Left lobe of liver (tissue), 2 donors: ENCODE measurements around the gene KRTAP10-4. TPM values are rescaled to one million over a fixed set of nuclear protein-coding genes. Genes with fewer than 3 reads are reported as not detected.
"Not testable (repeated sequence)": the region's sequence is repeated elsewhere in the genome, so short reads cannot be mapped to it uniquely, and the experiment has no call there.

Experiments used
- ATAC-seq: fragments of 200-7000 bp; cut with Tn5 transposase; one replicate; pipeline ENCODE4 v1.9.1; 2020; ENCODE audit warnings: mild to moderate bottlenecking, moderate library complexity
- DNase-seq: peaks from one replicate; pipeline ENCODE4 v3.0.0-alpha.2; 2020; ENCODE audit warnings: low spot score
- total RNA-seq: library from RNA; stranded (reverse); gene quantifications from one replicate; pipeline ENCODE4 v1.2.1, GENCODE V29; 2021
- donor health status: DM: no; HTN: no; CAD: no; lungs with moderate emphysema.
- donor health status: DM: no; HTN: yes; CAD: no.

Gene KRTAP10-4
- total RNA-seq, 1 donor from 2014 or later, result not detected

GRCh38 chr21:44533891-44534627 is 39.5 kb upstream of the KRTAP10-4 start:
- DNase-seq (no peak), ATAC-seq (no peak)

DNA sequence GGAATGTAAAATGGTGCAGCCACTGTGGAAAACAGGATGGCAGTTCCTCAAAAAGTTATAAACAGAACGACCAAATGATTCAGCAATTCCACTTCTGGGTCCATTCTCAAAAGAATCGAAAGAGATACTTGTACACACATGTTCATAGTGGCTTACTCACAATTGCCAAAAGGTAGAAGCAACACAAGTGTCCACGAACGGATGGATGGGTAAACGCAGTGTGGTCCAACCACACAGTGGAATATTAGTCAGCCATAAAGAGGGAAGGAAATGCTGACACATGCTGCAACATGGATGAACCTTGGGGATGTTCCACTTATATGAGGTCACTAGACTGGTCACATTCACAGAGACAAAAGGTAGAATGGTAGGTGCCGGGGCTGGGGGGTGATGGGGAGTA is 38.8 kb upstream of the KRTAP10-4 start:
- no peak for ATAC-seq
- no peak for DNase-seq

GRCh38 chr21:44535963-44536362 is 37.6 kb upstream of the KRTAP10-4 start:
- DNase-seq (no peak), ATAC-seq (no peak)

DNA sequence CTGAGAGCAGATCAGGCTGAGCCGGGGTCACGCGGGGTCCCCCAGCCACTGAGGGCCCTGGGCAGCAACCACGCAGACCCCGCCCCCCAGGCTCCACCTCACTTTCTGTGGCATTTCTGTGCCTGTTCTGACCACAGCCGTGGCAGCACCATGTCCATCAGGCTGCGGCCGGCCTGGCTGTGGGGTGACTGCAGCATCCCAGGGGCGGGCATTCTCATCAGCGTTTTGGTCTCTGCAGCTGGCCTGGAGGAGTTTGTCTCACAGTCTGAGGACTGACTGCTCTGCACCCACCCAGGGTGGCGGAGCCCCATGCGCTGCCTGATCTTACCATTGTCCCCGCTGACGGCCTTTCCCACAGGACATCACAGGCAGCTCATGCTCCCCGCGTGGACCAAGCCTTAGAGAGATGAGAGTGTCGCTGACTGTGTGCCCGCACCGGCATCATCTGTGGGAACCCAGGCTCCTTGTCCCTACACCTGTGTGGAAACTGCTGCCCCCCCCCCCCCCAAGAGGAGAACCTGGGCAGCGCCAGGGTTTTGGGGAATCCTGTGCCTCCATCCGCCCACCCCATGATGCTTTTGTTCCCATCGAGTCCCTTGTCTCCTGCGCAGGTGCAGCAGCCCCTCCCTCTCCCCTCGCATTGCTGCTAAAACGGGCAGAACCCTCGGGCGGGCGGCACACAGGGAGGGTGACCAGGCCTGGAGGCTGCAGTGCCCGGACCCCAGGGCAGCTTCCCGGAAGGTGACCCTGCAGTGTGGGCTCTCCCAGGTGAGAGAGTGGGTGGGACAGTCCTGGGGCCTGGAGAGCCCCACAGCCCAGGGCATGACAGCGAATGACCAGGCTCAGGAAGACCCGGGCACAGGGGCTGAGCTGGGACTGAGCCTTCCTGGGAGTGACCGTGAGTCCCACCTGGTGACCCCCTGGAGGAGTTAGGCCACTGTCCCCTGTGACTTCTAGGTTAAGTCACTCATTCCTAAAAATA is 35.3 kb upstream of the KRTAP10-4 start:
- ATAC-seq (no peak), DNase-seq (no peak)

DNA sequence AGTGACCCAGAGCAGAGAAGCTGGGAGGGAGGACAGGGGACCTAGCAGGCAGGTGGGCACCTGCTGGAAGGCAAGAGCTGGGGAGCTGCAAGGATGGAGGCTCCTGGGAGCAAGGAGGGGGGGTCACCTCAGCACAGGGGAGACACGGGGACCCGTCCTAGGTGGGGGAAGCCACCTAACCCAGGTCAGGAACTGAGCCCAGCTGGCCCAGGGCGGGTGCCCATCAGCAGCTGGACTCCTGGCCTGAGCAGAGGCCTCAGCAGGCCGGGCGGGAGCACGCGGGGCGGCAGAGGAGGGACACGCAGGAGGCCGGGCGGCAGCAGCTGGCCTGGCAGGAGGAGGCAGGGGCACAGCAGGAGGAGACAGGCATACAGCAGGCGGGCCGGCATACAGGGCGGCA is 34.5 kb upstream of the KRTAP10-4 start:
- ATAC-seq (no peak), DNase-seq (no peak)

- DNase-seq (no peak), ATAC-seq (no peak)
Observed at GRCh38 chr21:44539991-44540666, 33.4 kb upstream of the KRTAP10-4 start, which contains the start of gene KRTAP10-1. KRTAP10-1 (minus strand) TSS chr21:44540195; CDS start chr21:44540150, 45 bp downstream.

DNA sequence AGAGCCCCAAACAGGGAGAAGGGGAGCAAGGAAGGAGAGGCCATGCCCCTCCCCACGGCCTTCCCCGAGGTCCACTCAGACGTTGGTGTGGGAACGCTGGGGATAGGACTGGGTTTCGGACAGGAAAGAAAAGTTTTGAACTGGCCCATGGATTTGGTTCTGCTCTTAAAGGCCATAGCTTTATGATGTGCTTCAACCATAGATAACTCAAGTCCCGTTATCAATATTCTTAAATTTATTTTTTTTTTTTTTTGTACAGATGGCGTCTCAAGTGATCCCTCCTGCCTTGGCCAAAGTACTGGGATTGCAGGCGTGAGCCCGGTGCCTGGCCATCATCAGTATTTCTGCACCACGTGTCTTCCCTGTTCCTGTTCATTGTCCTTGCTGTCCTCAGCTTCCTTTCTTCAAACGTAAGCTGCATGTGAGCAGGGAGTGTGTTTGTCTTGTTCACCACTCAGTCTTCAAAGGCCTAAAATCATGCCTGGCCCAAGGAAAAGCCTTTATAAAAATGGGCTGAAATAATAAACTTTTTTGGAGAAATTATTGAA is 32.7 kb upstream of the KRTAP10-4 start:
- ATAC-seq, result no peak

DNA sequence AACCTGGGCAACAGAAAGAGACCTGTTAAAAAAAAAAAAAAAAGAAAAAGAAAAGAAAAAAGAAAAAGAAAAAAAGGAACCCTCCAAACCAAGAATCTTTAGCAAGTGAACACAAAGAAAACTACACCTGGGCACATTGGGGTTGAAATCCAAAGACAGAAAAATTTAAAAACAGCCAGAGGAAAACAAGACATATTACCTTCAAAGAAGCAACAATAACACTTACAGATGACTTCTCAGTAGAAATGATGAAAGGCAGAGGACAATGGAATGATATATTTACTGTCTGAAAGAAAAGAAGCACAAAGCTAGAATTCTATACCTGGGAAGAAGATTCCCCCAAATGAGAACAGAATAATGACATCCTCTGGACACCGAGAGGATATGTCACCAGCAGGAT is 30.8 kb upstream of the KRTAP10-4 start:
- DNase-seq, result no peak
- no peak for ATAC-seq

More for the DNA sequence above, 32.7 kb upstream of the KRTAP10-4 start:
- DNase-seq, result no peak

DNA sequence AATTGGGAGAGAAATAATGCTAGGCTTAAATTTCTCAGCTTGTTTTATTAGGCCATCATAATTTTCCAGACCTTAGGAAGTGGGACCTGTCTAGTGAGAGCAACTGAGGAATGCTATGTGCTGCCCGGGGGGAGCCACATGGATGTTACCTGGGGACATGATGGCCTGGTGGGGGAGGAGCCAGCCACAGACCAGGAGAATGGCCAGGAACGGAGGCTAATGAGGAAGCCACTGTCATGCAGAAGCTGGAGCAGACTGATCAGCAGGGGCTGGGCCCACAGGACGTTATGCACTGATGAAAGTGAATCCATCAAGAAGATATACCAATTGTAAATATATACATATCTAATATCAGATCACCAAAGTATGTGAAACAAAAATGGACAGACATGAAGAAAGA is 29.0 kb upstream of the KRTAP10-4 start:
- DNase-seq (no peak), ATAC-seq (no peak)

DNA sequence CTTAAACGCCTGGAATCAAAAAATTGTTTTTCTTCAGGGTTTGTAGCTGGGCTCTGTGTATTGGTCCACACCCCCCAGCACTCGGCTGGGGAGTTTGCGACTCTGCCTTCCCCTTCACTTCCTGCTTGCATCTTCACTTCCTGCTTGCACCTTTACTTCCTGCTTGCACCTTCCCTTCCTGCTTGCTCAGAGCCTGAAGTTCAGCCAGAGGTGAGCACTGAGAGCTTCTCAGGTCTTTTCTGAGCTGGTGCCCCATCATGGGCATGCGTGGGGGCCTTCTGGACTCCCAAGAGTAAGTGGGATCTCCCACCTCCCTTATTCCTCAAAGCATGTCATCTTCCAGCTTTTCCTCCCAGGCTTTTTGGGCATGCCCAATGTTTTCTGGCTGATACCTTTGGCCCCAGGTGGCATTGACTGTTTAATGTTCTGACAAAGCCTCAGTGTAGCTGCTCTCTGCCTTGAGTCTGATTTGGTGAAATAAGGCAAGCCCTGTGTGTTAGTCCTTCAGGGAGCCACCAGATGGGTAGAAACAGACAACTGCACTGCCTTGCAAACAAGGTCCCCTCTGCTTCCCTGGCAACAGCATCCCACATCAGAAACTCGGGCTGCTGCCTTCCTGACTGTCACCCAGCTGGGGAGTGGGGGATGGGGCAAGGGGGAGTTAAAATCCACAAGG is 25.7 kb upstream of the KRTAP10-4 start:
- ATAC-seq (no peak), DNase-seq (no peak)

DNA sequence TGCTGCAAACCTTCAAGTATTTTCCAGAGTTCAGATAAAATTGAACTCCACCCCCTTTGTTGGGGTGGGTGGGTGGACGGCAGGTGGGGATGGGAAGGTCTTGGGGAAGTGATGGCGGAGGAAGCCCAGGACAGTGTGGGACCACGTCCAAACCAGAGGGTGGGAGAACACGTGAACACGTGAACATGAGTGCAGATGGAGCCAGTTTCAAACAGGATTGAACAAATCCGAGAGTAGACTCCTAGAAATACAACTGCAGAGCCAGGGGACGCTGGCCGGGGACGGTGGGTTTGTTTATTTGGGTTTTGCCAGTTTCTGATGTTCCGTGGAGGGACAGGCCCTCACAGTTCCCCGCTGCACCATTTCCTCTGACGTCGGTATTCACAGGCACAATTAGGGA is 25.1 kb upstream of the KRTAP10-4 start:
- DNase-seq, result no peak
- ATAC-seq, result no peak

DNA sequence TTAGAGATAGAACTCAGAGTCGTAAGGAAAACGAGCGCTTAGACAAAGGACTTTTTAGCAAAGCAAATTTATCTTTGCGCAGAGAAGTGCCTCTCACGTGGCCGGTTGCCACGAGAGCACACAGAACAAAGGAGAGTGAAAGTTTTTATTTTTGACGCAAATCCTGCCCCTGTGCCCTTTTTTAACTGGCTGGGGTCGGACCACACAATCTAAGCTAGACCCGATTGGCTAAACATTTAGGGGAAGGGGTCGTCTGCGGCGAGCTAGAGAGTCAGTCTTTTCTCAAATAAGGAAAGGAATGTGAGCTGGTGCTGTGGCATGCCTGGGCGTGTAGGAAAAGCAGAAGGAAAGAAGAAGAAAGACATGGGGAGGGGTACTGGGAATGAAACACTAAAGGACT is 24.6 kb upstream of the KRTAP10-4 start:
- ATAC-seq (no peak), DNase-seq (no peak)

- ATAC-seq (no peak), DNase-seq (peak; percentile 31)
Observed at GRCh38 chr21:44549525-44550211, 23.9 kb upstream of the KRTAP10-4 start.

GRCh38 chr21:44550285-44550684 is 23.2 kb upstream of the KRTAP10-4 start:
- not testable (repeated sequence) for ATAC-seq
- peak; percentile 44 for DNase-seq

DNA sequence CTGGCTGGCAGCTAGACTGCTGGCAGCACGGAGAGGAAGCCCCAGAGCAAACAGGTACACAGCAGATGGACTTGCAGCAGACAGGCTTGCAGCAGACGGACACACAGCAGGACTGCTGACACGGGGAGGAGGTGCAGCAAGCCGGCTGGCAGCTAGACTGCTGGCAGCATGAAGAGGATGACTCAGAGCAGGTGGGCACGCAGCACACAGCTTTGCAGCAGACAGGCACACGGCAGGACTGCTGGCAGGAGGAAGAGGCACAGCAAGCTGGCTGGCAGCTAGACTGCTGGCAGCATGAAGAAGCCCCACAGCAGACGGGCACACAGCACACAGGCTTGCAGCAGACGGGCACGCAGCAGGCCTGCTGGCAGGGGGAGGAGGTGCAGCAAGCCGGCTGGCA is 22.7 kb upstream of the KRTAP10-4 start:
- peak; percentile 33 for DNase-seq
- no peak for ATAC-seq

DNA sequence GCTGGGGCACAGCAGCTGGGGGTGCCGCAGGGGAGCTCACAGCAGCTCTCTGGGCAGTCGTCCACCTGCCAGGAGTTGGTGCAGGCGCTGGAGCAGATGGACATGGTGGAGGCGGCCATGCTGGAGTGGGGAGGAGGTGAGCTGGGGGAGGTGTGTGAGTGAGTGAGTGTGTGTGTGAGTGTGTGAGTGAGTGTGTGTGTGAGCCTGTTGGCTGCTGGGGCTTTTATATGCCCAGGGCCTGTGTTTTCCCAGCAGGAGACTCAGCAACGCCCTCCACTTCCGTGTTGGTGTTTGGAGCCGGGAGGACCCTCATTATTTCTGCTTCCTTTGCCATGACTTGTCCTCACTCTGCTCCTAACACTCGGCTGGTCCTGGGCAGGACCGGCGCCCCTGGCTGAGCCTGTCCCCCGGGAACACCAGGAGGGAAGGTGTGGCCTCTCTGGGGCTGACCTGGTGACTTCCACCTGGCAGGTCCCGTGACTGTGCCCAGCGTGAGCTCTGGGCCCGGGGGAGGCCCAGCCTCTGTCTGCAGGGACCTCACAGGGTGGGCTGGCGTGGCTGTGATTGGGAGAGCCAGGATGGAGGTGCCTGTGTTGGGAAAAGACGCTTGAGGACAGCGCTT is 22.1 kb upstream of the KRTAP10-4 start, which contains the start of gene KRTAP10-2:
Gene KRTAP10-2 (minus strand): TSS at position 166 of the 622 bp plus-strand sequence. CDS start 47 bp downstream, at position 119.
- DNase-seq (peak; percentile 33), ATAC-seq (no peak)

DNA sequence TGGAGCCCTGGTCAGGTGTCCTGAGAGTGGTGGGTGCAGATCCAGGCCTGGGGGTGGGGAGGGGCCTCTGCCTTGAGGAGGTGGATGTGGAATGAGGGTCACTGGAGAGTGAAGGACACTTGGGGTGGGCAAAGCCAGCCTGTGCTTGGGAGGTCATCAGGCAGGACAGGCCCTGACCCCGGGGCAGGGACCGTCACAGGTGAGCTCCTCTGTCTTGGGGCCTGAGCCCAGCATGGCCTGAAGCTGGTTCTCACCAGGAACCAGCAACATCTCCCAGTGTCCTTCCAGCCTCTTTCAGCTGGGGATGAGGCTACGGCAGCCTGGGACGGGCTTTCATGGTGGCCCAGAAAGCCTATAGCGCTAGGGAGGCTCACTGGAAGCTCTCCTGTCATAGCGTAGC is 21.4 kb upstream of the KRTAP10-4 start:
- ATAC-seq (no peak), DNase-seq (peak; percentile 31)

DNA sequence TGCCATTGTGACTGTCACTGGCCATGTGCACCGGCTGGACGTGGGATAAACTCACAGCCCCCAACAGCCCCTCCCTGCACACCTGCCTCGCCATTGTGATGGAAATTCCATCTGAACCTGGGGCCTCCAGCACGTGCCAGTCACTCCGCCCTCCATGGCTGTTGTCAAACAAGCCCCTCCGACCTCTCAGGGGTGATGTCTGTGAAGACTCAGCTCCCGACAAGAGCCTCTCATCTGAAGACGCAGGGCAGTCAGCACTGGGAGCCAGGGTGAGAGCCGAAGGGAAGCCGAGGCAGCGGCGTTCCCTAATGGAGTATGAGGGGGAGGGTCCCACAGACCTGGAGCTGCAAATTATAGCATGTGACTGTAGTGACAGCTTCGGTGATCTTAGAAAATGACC is 20.8 kb upstream of the KRTAP10-4 start:
- ATAC-seq (no peak), DNase-seq (no peak)

DNA sequence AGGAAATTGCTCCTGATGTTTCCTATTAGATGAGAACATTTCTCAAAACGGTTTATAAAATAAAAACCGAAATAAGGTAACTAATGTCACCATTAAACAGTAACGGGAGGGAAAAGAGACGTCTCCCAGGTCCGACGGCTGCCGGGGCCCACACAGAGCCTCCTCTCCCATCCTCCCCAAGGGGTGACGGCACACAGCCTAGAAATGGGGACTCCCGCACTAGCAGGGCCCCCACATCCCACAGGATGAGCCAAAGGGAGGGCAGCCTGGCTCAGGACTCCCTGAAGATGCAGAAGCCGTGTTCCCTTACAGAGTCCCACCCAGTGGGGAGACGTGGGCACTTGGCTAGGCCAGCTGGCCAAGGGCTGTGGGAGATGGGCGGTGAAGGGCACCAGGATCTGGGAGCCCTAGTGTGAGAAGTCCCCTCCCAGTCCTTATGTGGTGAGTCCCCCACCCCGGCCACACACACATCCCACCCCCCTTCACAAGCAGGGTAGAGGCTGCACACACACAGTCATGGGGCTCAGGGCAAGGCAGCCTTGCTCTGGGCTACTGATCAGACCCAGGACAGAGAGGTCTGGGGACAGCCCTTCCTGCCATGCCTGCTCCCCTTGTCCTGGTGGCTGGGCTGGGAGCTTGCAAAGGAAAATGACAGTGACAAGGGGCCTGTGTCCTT is 18.2 kb upstream of the KRTAP10-4 start:
- DNase-seq (no peak), ATAC-seq (no peak)
